ENCODE data around the gene STK36. TPM values are rescaled to one million over a fixed set of nuclear protein-coding genes. Genes with fewer than 3 reads are reported as not detected.
A peak's percentile ranks its signal among the peaks of the same experiment; 100 is the strongest.

The STK36 gene
- total and polyA plus RNA-seq, 2 experiments from 2014 or later: 29.9 to 42.7 TPM

DNA sequence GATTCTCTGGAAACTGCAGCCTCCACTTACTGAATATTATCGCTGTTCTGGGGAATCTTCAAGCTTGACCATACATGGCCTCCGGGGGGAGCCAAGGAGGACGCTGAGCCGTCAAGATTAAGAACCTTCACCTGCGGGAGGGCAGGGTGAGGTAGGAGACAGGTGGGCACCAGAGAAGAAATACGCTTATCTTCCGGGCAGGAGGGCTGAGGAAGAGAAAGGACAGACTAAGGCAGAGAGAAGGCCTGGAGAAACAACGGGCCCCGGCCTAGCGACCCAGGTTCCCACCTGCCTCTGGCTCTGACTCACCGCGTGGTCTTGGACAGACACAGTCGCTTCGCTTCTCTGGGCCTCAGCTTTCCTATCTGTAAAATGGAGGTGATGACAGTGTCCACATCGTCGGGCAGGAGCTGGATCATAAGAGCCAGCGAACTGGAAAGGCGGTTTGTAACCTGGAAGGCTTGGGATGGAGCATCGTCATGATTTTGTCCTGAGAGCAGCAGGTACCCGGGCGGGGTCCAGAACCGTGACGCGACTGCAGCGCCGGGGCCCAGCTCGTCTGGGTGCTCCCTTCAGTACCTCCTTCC lies 13.1 kb upstream of the STK36 start:
- Histone ChIP-seq H3K4me2 (peak overlapping the region; percentile 95), H2AFZ (peak overlapping the region; percentile 39), H3K27ac (peak overlapping the region; percentile 65), H4K20me1 (ENCODE audit: insufficient read depth, poor library complexity, severe bottlenecking) (no peaks in the 10 kb centered on the region), H3K4me1 (ENCODE audit: insufficient read depth) (peaks cover 4% of the 10 kb centered on the region), H3K9me3 (ENCODE audit: low read depth) (no peaks in the 10 kb centered on the region), H3K9me2 (replicated peaks; ENCODE audit: insufficient read depth) (no peaks in the 10 kb centered on the region), H3K27me3 (no peaks in the 10 kb centered on the region), H3K36me3 (replicated peaks; ENCODE audit: insufficient read depth, low read depth) (no peaks in the 10 kb centered on the region), H3K79me2 (peaks cover 26% of the 10 kb centered on the region), H3K4me3 (peak overlapping the region; percentile 69)
- WGBS (ENCODE audit: low lambda C conversion rate, missing lambda C conversion rate): 2% methylated on average over 27 of the region's 27 CpGs
- no peak for TF ChIP-seq EZH2 (IDR thresholded peaks at IDR 0.05; ENCODE audit: borderline replicate concordance)
- TF ChIP-seq, protein P1, sequence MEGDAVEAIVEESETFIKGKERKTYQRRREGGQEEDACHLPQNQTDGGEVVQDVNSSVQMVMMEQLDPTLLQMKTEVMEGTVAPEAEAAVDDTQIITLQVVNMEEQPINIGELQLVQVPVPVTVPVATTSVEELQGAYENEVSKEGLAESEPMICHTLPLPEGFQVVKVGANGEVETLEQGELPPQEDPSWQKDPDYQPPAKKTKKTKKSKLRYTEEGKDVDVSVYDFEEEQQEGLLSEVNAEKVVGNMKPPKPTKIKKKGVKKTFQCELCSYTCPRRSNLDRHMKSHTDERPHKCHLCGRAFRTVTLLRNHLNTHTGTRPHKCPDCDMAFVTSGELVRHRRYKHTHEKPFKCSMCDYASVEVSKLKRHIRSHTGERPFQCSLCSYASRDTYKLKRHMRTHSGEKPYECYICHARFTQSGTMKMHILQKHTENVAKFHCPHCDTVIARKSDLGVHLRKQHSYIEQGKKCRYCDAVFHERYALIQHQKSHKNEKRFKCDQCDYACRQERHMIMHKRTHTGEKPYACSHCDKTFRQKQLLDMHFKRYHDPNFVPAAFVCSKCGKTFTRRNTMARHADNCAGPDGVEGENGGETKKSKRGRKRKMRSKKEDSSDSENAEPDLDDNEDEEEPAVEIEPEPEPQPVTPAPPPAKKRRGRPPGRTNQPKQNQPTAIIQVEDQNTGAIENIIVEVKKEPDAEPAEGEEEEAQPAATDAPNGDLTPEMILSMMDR (IDR thresholded peaks at IDR 0.05; ENCODE audit: poor library complexity): peak; percentile 55
- peak; percentile 77 for DNase-seq (ENCODE audit: low spot score)

DNA sequence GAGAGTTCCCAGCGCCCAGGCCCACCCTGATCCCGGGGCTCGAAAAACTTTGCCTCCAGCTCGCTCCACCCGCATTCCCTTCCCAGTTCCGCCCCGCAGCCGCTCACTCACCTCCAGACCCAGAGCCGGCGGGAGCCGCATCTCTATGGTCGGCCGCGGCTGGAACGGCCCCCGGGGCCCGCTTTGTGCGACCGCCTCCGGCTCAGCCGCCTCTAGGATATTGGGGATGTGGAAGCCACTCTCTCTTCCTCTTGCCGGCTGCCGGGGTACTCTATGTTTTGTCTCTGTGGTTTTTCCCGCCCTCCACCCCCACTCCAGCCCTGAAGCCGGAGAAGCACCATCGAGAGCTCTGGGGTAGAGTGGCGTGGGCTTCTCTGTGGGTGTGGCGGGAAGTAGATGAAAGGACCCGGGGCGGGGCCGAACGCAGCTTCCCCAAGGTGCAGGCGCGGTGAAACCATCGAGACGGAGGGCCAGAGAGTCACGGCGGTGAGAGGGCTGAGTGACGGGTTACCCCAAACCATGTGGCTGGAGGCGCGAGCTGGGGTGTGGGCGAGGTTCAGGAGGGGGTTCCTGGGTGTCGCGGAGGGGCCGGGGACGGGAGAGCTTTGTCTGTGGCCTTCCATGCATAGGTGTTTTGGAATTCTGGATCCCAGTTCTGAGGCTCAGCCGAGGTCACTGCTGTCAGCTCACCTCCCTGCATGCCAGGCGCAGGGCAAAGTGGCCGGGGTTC lies 12.5 kb upstream of the STK36 start, which contains the start of the genes BCS1L and ZNF142:
TSS of gene BCS1L (plus strand) at position 426 of the 730 bp plus-strand sequence. CDS start 1,305 bp downstream, outside the sequence.
TSS of gene ZNF142 (minus strand) at position 366 of the 730 bp plus-strand sequence. CDS start 3,194 bp downstream, outside the sequence.
- TF ChIP-seq, protein P1 (IDR thresholded peaks at IDR 0.05; ENCODE audit: poor library complexity): no peak
- TF ChIP-seq EZH2phosphoT487 (IDR thresholded peaks at IDR 0.05; ENCODE audit: low read depth, severe bottlenecking, unreplicated experiment): no peak
- no peak for TF ChIP-seq EZH2 (IDR thresholded peaks at IDR 0.05; ENCODE audit: borderline replicate concordance)
- Histone ChIP-seq H3K27ac (peak within 1 kb of the TSS; percentile 65), H3K9me3 (ENCODE audit: low read depth) (no peaks in the 10 kb centered on the region), H3K4me1 (ENCODE audit: insufficient read depth) (peaks cover 4% of the 10 kb centered on the region), H3K4me2 (peak within 1 kb of the TSS; percentile 95), H3K36me3 (replicated peaks; ENCODE audit: insufficient read depth, low read depth) (no peaks in the 10 kb centered on the region), H2AFZ (peak within 1 kb of the TSS; percentile 70), H4K20me1 (ENCODE audit: insufficient read depth, poor library complexity, severe bottlenecking) (no peaks in the 10 kb centered on the region), H3K79me2 (peaks cover 26% of the 10 kb centered on the region), H3K4me3 (peak within 1 kb of the TSS; percentile 69), H3K27me3 (no peaks in the 10 kb centered on the region), H3K9me2 (replicated peaks; ENCODE audit: insufficient read depth) (no peaks in the 10 kb centered on the region)
- DNase-seq (ENCODE audit: low spot score): peak; percentile 94
- WGBS (ENCODE audit: low lambda C conversion rate, missing lambda C conversion rate): under 1% methylated on average over 39 of the region's 49 CpGs

DNA sequence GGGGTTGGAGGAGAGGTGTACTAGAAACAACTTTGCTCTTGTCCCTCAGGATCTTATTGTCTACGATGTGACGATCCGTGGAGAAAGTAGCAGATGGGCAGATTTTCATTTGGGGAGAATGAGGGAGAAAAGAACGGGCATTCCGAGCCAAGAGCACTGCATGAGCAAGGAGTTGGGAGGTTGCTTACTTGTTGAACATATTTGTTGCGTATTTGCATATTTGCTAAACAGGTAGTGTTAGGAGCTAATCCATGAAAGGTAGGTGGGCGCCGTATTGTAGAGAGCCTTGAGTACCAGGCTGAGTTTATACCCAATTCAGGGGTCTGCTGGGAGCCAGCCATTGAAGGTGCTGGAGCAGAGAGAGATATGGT lies 11.9 kb upstream of the STK36 start:
- Histone ChIP-seq H3K79me2 (peaks cover 26% of the 10 kb centered on the region), H3K36me3 (replicated peaks; ENCODE audit: insufficient read depth, low read depth) (no peaks in the 10 kb centered on the region), H3K9me2 (replicated peaks; ENCODE audit: insufficient read depth) (no peaks in the 10 kb centered on the region), H3K27ac (no peak overlapping the region), H3K4me1 (ENCODE audit: insufficient read depth) (peaks cover 4% of the 10 kb centered on the region), H3K4me2 (peak overlapping the region; percentile 95), H4K20me1 (ENCODE audit: insufficient read depth, poor library complexity, severe bottlenecking) (no peaks in the 10 kb centered on the region), H3K4me3 (peak overlapping the region; percentile 69), H3K9me3 (ENCODE audit: low read depth) (no peaks in the 10 kb centered on the region), H3K27me3 (no peaks in the 10 kb centered on the region), H2AFZ (peak overlapping the region; percentile 70)
- no peak for DNase-seq (ENCODE audit: low spot score)
- TF ChIP-seq EZH2phosphoT487 (IDR thresholded peaks at IDR 0.05; ENCODE audit: low read depth, severe bottlenecking, unreplicated experiment) (no peak), EZH2 (IDR thresholded peaks at IDR 0.05; ENCODE audit: borderline replicate concordance) (no peak)
- TF ChIP-seq, protein P1 (IDR thresholded peaks at IDR 0.05; ENCODE audit: poor library complexity): no peak
- 27% methylated on average over 8 of the region's 8 CpGs for WGBS (ENCODE audit: low lambda C conversion rate, missing lambda C conversion rate)
